HepG2 (cell line): ENCODE data around the gene ROS1. TPM values are rescaled to one million over a fixed set of nuclear protein-coding genes. Genes with fewer than 3 reads are reported as not detected.

ENCODE experiments used
- BCL3 ChIP-seq: sonication (generic); formaldehyde crosslinking; IDR thresholded peaks from 2 replicates; pipeline ENCODE4 v1.5.1; 2020; ENCODE audit warnings: mild to moderate bottlenecking, missing genetic modification reagents, moderate library complexity
- DNMT3B ChIP-seq: conservative IDR thresholded peaks from 2 replicates; pipeline ENCODE4 v1.6.1; 2016; ENCODE audit warnings: missing biosample characterization, control low read depth
- KLF11 ChIP-seq: IDR thresholded peaks from 2 replicates; pipeline ENCODE4 v1.6.1; 2016; ENCODE audit warnings: missing compliant biosample characterization
- MEF2D ChIP-seq: sonication (generic); formaldehyde crosslinking; IDR thresholded peaks from 2 replicates; pipeline ENCODE4 v1.5.1; 2020; ENCODE audit warnings: mild to moderate bottlenecking, missing genetic modification reagents
- MNT ChIP-seq: fragments of 450-650 bp; IDR thresholded peaks from 2 replicates; pipeline ENCODE4 v1.6.1; 2016
- PAXIP1 ChIP-seq: sonication (generic); formaldehyde crosslinking; conservative IDR thresholded peaks from 2 replicates; pipeline ENCODE4 v1.4.0; 2020; ENCODE audit warnings: mild to moderate bottlenecking, missing genetic modification reagents, moderate library complexity
- PHF8 ChIP-seq: sonication (generic); formaldehyde crosslinking; IDR thresholded peaks from 2 replicates; pipeline ENCODE4 v1.5.0; 2020; ENCODE audit warnings: missing genetic modification reagents
- SP2 ChIP-seq: sonication (generic); formaldehyde crosslinking; IDR thresholded peaks from 2 replicates; pipeline ENCODE4 v1.5.1; 2020; ENCODE audit warnings: mild to moderate bottlenecking, missing genetic modification reagents
- TBL1XR1 ChIP-seq: fragments of 150-350 bp; IDR thresholded peaks from 2 replicates; pipeline ENCODE4 v1.6.1; 2014; ENCODE audit warnings: borderline replicate concordance, low read length; ENCODE audit not compliant: partially characterized antibody
- polyA plus RNA-seq, 8 experiments: library from polyadenylated mRNA; depleted of rRNA in 3 of 8; stranded (reverse) in 7 of 8; unstranded in 1 of 8; fragments of >200 nt; fragmentation: Illumina TruSeq in 4 of 8; extraction: Trizol in 4 of 8; gene quantifications; 2 replicates each; pipeline versions ENCODE4 v1.2.1 to v1.2.3, GENCODE V29; 2011 to 2016; ENCODE audit warnings: low read depth in 4 of 8, missing spikeins in 1 of 8, mixed read lengths in 1 of 8; ENCODE audit not compliant: insufficient read depth in 1 of 8
- total RNA-seq, 5 experiments: library from RNA; depleted of rRNA; stranded (reverse); fragments of >200 nt; fragmentation: Illumina TruSeq; extraction: Trizol; gene quantifications; 2 replicates each; pipeline ENCODE4 v1.2.3, GENCODE V29; 2016; ENCODE audit warnings: low read depth in 1 of 5

Gene ROS1
- total and polyA plus RNA-seq, 2 of the 13 experiments (the other 11 are each of a cell fraction or from before 2014, with no cell fraction given), result not detected

DNA sequence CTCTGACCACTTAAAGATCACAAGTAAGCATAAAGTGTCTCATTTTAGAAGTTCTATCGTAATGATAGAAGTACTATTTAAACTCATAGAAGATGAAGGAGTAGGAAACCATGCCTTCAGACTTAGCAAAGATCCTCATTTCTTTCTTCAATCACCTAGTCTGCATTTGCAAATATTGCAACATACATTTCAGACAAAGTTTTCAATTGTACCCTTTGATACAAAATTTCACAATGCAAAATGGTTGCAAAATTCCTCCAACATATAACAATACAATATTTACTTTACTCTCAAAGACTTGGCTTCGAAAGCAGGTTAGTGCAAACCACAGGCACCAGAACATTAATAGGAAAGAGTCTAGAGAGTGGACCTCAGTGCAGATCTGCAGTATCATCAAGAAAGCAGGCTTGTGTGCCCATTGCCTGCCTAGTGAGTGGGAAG, 16.1 kb upstream of the ROS1 start (continued):
- TF ChIP-seq PAXIP1 (CRISPR knock-in tag) (peak; percentile 79), MNT (no peak), BCL3 (no peak), DNMT3B (CRISPR knock-in tag) (peak; percentile 70; the same call in 1 of the 2 replicates), MEF2D (CRISPR knock-in tag) (no peak), SP2 (no peak), PHF8 (CRISPR knock-in tag) (no peak), TBL1XR1 (peak; percentile 87), KLF11 (CRISPR knock-in tag) (0 out of 2 replicates have a peak, but pooled peaks have one; percentile 69)
- TF ChIP-seq, all 625 proteins: peak for 162
